Activated B cell treated with CpG ODN at 0.5 μM for 24 hours (primary cell): ENCODE results near the gene CELSR1. TPM values are rescaled to one million over a fixed set of nuclear protein-coding genes. Genes with fewer than 3 reads are reported as not detected.

ENCODE experiments used
- ATAC-seq: fragments of 200-7000 bp; cut with Tn5 transposase; one replicate; pipeline ENCODE4 v1.10.0; 2021; ENCODE audit warnings: low read depth, mild to moderate bottlenecking, moderate library complexity
- CTCF ChIA-PET: fragments of 350-600 bp; sonication (Branson Sonifier 250); formaldehyde crosslinking; loops from one replicate; lab custom pipeline; 2021; ENCODE audit warnings: antibody characterized with exemption; lab: Charles Lee
- POLR2A ChIA-PET: fragments of 350-600 bp; sonication (Branson Sonifier 250); formaldehyde crosslinking; loops from one replicate; lab custom pipeline; 2021; ENCODE audit warnings: antibody characterized with exemption; lab: Charles Lee
- DNase-seq: peaks from one replicate; pipeline ENCODE4 v3.0.0; 2022
- H3K27ac Mint-ChIP-seq: one replicate; pipeline ENCODE4 v1.8.0; 2020; ENCODE audit warnings: mixed read lengths
- H3K27me3 Mint-ChIP-seq: one replicate; pipeline ENCODE4 v1.8.0; 2021; ENCODE audit warnings: mixed read lengths
- H3K36me3 Mint-ChIP-seq: one replicate; pipeline ENCODE4 v1.8.0; 2021; ENCODE audit warnings: low read depth, mixed read lengths
- H3K4me1 Mint-ChIP-seq: one replicate; pipeline ENCODE4 v1.8.0; 2021; ENCODE audit warnings: mixed read lengths
- H3K4me3 Mint-ChIP-seq: one replicate; pipeline ENCODE4 v1.8.0; 2020; ENCODE audit warnings: mild to moderate bottlenecking, mixed read lengths
- H3K9me3 Mint-ChIP-seq: one replicate; pipeline ENCODE4 v1.8.0; 2020; ENCODE audit warnings: mixed read lengths
- intact Hi-C: fragments of 100-400 bp; cut with micrococcal nuclease; formaldehyde crosslinking; loops from one replicate; pipeline ENCODE4 v1.15.1; 2024
- total RNA-seq: library from RNA; stranded (reverse); gene quantifications from 2 replicates; pipeline ENCODE4 v1.2.3, GENCODE V29; 2022
- TF ChIP-seq, protein P1 (sequence below): fragments of 200-600 bp; IDR thresholded peaks from one replicate; pipeline ENCODE4 v1.8.0; 2022; ENCODE audit warnings: antibody characterized with exemption, mild to moderate bottlenecking

Gene CELSR1
- total RNA-seq, 1 donor from 2014 or later, result 12.3 TPM

- H3K36me3 Mint-ChIP-seq, result peaks cover 93% of the 10 kb centered on the region
- intact Hi-C loops, result no loop called here
- ChIA-PET POLR2A (no interaction called here), CTCF (no interaction called here)
- ATAC-seq (no peak), DNase-seq (no peak)
- no peaks in the 10 kb centered on the region for H3K27me3 Mint-ChIP-seq
- TF ChIP-seq, protein P1, sequence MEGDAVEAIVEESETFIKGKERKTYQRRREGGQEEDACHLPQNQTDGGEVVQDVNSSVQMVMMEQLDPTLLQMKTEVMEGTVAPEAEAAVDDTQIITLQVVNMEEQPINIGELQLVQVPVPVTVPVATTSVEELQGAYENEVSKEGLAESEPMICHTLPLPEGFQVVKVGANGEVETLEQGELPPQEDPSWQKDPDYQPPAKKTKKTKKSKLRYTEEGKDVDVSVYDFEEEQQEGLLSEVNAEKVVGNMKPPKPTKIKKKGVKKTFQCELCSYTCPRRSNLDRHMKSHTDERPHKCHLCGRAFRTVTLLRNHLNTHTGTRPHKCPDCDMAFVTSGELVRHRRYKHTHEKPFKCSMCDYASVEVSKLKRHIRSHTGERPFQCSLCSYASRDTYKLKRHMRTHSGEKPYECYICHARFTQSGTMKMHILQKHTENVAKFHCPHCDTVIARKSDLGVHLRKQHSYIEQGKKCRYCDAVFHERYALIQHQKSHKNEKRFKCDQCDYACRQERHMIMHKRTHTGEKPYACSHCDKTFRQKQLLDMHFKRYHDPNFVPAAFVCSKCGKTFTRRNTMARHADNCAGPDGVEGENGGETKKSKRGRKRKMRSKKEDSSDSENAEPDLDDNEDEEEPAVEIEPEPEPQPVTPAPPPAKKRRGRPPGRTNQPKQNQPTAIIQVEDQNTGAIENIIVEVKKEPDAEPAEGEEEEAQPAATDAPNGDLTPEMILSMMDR, result no peak
- H3K27ac Mint-ChIP-seq, result no peak overlapping the region
- H3K9me3 Mint-ChIP-seq, result no peaks in the 10 kb centered on the region
- peaks cover 9% of the 10 kb centered on the region for H3K4me1 Mint-ChIP-seq
- no peak overlapping the region for H3K4me3 Mint-ChIP-seq
These were observed 189.2 kb downstream of the CELSR1 start for GRCh38 chr22:46348099-46348695.

GRCh38 chr22:46347646-46348045 lies 189.8 kb downstream of the CELSR1 start:
- intact Hi-C loops, result no loop called here

DNA sequence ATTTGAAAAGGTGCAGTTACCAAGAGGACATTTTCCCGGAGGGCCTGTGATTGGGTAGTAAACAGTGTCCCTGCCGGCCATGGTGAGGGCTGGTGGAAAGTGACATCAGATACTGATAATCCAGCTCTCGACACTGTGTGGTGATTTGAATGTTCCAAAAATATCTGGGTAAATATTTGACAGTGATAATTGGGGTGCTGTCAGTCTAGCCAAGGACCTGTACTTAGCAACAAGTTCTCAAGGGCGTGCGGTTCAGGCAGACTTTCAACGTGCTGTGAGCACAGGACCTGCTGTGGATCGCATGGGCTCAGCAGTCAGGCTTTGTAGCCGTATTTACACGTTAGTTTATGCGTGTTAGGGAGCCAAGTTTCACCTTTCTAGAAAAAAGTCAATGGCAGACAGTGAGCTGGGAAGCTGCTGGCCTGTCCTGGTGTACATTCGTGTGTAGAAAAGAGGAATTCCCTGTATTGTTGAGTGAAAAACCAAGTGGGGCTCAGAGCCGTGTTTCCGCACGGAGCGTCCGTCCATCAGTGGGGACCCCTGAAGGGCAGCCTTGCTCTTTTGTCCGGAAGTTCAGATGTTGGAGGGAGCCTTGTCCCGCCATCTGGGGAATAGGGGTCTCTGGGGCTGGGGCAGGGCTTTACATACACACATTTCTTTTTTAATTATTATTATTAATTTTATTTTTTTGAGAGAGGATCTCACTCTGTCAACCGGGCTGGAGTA lies 190.6 kb downstream of the CELSR1 start:
- TF ChIP-seq, protein P1, result no peak
- no peak for DNase-seq
- no peak for ATAC-seq
- intact Hi-C loops, result no loop called here
- Mint-ChIP-seq H3K4me3 (no peak overlapping the region), H3K36me3 (peaks cover 92% of the 10 kb centered on the region), H3K27me3 (no peaks in the 10 kb centered on the region), H3K4me1 (peaks cover 3% of the 10 kb centered on the region), H3K9me3 (no peaks in the 10 kb centered on the region), H3K27ac (no peak overlapping the region)
- ChIA-PET CTCF (no interaction called here), POLR2A (no interaction called here)

More at GRCh38 chr22:46347646-46348045, 189.8 kb downstream of the CELSR1 start:
- ChIA-PET CTCF (no interaction called here), POLR2A (no interaction called here)
- ATAC-seq (no peak), DNase-seq (no peak)
- Mint-ChIP-seq H3K27ac (no peak overlapping the region), H3K4me1 (peaks cover 4% of the 10 kb centered on the region), H3K27me3 (no peaks in the 10 kb centered on the region), H3K9me3 (no peaks in the 10 kb centered on the region), H3K36me3 (peaks cover 93% of the 10 kb centered on the region), H3K4me3 (no peak overlapping the region)
- TF ChIP-seq, protein P1, result no peak

DNA sequence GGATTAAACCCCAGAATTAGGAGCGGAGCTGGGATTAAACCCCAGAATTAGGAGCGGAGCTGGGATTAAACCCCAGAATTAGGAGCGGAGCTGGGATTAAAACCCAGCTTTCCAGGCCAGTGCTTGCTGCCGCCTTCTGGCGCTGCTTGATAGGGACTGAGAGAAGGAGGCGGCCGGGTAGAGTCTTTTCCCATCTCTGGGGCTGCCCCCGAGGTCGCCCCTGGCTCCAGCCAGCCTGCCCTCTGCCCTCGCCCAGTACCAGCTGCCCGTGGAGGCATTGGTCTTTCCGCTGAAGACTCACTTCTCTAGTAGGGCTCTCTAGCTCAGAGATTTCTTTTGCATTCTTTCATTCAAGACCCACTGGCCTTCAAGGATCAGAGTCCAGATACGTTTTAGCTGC lies 196.7 kb downstream of the CELSR1 start:
- DNase-seq, result no peak
- POLR2A ChIA-PET, result no interaction called here
- peaks cover 22% of the 10 kb centered on the region for H3K4me1 Mint-ChIP-seq

DNA sequence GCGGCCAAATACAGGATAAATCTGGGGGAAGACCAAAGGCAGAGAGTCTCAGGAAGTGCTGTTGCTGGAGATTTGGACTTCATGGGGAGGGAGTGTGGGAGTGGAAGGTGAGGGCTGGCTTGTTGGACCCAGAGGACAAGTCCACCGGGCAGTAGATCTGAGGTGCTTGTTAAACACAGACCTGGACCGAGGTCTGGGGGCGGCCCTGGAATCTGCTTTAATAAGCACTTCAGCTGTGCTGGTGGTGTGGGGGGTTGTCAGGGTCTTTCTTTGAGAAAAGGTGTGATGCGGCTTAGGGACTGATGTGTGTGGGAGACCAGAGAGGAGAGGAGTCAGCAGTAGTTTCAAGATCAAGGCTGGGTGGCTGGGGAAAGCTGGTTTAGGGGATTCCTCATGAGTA lies 197.5 kb downstream of the CELSR1 start:
- DNase-seq (no peak), ATAC-seq (no peak)
- Mint-ChIP-seq H3K4me3 (no peak overlapping the region), H3K27me3 (no peaks in the 10 kb centered on the region), H3K27ac (no peak overlapping the region), H3K4me1 (peaks cover 24% of the 10 kb centered on the region), H3K36me3 (peaks cover 79% of the 10 kb centered on the region), H3K9me3 (no peaks in the 10 kb centered on the region)
- intact Hi-C loops, result loop anchor here (5.0 to 10.0 kb wide), 2 partner anchors 88 to 305 kb away; partner anchors contain the start of gene CDPF1
- TF ChIP-seq, protein P1, result no peak
- ChIA-PET POLR2A (no interaction called here), CTCF (interaction anchor here (0.5 kb wide), 1 partner anchor 10 kb away, joined by 3 read pairs; no protein-coding TSS in a partner anchor)

More for the DNA sequence above, 196.7 kb downstream of the CELSR1 start:
- Mint-ChIP-seq H3K36me3 (peaks cover 81% of the 10 kb centered on the region), H3K9me3 (no peaks in the 10 kb centered on the region), H3K4me3 (no peak overlapping the region), H3K27ac (no peak overlapping the region), H3K27me3 (no peaks in the 10 kb centered on the region)
- ATAC-seq, result no peak
- CTCF ChIA-PET, result interaction anchor here (0.5 kb wide), 1 partner anchor 11 kb away, joined by 3 read pairs; no protein-coding TSS in a partner anchor
- intact Hi-C loops, result no loop called here
- TF ChIP-seq, protein P1, result no peak
